Panc1 (cell line): ENCODE results near the gene ZNF222. TPM values are rescaled to one million over a fixed set of nuclear protein-coding genes. Genes with fewer than 3 reads are reported as not detected.

Experiments
- ATAC-seq: fragments of 200-7000 bp; cut with Tn5 transposase; 2 replicates; pipeline ENCODE4 v1.9.1; 2020; ENCODE audit warnings: mild to moderate bottlenecking, moderate library complexity
- BruUV-seq: library from RNA; stranded (reverse); fragments of 400-500 nt; replicated peaks from 2 replicates; lab custom pipeline; 2021; lab: Mats Ljungman, UMichigan
- CTCF ChIA-PET: fragments of 300-600 bp; sonication (Branson Sonifier 250); formaldehyde crosslinking; loops from one replicate; lab custom pipeline; 2022; ENCODE audit warnings: antibody characterized with exemption; lab: Charles Lee
- POLR2A ChIA-PET: fragments of 300-600 bp; sonication (Branson Sonifier 250); formaldehyde crosslinking; loops from one replicate; lab custom pipeline; 2022; ENCODE audit warnings: antibody characterized with exemption; lab: Charles Lee
- DNase-seq: peaks from one replicate; pipeline ENCODE4 v3.0.0-alpha.2; 2010; ENCODE audit warnings: low read depth, low spot score
- H3K27ac ChIP-seq: 2 replicates; pipeline ENCODE4 v1.5.1; 2011; ENCODE audit warnings: mild to moderate bottlenecking, low read length, inconsistent platforms
- H3K27me3 ChIP-seq: fragments of 200-500 bp; sonication (Bioruptor generic); 2 replicates; pipeline ENCODE4 v1.6.0; 2014; ENCODE audit warnings: low read length, inconsistent platforms; ENCODE audit not compliant: control insufficient read depth, insufficient read depth
- H3K36me3 ChIP-seq: fragments of 200-500 bp; sonication (Bioruptor generic); 2 replicates; pipeline ENCODE4 v1.5.1; 2014; ENCODE audit warnings: inconsistent platforms, mild to moderate bottlenecking, low read length, moderate library complexity; ENCODE audit not compliant: control insufficient read depth, insufficient read depth
- H3K4me1 ChIP-seq: 2 replicates; pipeline ENCODE4 v1.5.1; 2011; ENCODE audit warnings: inconsistent platforms, mild to moderate bottlenecking, low read length, moderate library complexity; ENCODE audit not compliant: control insufficient read depth, insufficient read depth
- H3K4me3 ChIP-seq, 2 experiments: 2 replicates each; pipeline ENCODE4 v1.5.1; 2011 to 2012; ENCODE audit warnings: low read depth in 2 of 2, low read length in 2 of 2, mild to moderate bottlenecking in 2 of 2, inconsistent platforms in 1 of 2, moderate library complexity in 1 of 2
- H3K9me3 ChIP-seq: fragments of 200-500 bp; sonication (Bioruptor generic); 2 replicates; pipeline ENCODE4 v1.5.1; 2014; ENCODE audit warnings: low read depth, mild to moderate bottlenecking, inconsistent platforms, low read length, moderate library complexity; ENCODE audit not compliant: control insufficient read depth, insufficient read depth
- POLR2AphosphoS5 ChIP-seq: IDR thresholded peaks from 2 replicates; pipeline ENCODE4 v1.6.1; 2012; ENCODE audit warnings: mild to moderate bottlenecking, low read depth, low read length, moderate library complexity
- SIN3A ChIP-seq: IDR thresholded peaks from 2 replicates; pipeline ENCODE4 v1.6.1; 2012; ENCODE audit warnings: low read depth, mild to moderate bottlenecking, low read length, moderate library complexity, borderline replicate concordance; ENCODE audit not compliant: insufficient read depth
- TCF7L2 ChIP-seq: IDR thresholded peaks from 2 replicates; pipeline ENCODE4 v1.6.1; 2011; ENCODE audit warnings: mild to moderate bottlenecking, low read depth, low read length, inconsistent platforms
- in situ Hi-C: cut with HindIII; loops from 2 replicates; pipeline ENCODE4 v1.10.0; 2016; ENCODE audit warnings: low sequenced_read_pairs, low pct_unique_long_range_greater_than_20kb
- intact Hi-C: fragments of 100-400 bp; cut with micrococcal nuclease; formaldehyde crosslinking; loops from one replicate; pipeline ENCODE4 v1.10.0; 2022; ENCODE audit not compliant: unreplicated experiment
- total RNA-seq: library from RNA; stranded (reverse); gene quantifications from one replicate; pipeline ENCODE4 v1.2.1, GENCODE V29; 2021; ENCODE audit not compliant: unreplicated experiment
- TF ChIP-seq, protein P1 (sequence below): fragments of 450-650 bp; IDR thresholded peaks from 2 replicates; pipeline ENCODE4 v1.5.1; 2017; ENCODE audit warnings: mild to moderate bottlenecking
- TF ChIP-seq, protein P2 (sequence below), 2 experiments: IDR thresholded peaks; 2 replicates each; pipeline ENCODE4 v1.6.1; 2011 to 2012; ENCODE audit warnings: low read depth in 2 of 2, control low read depth in 1 of 2, low read length in 1 of 2, mild to moderate bottlenecking in 1 of 2, moderate library complexity in 1 of 2; ENCODE audit not compliant: insufficient read depth in 1 of 2

The ZNF222 gene
- total RNA-seq, 1 experiment from 2014 or later: 3.1 TPM

DNA sequence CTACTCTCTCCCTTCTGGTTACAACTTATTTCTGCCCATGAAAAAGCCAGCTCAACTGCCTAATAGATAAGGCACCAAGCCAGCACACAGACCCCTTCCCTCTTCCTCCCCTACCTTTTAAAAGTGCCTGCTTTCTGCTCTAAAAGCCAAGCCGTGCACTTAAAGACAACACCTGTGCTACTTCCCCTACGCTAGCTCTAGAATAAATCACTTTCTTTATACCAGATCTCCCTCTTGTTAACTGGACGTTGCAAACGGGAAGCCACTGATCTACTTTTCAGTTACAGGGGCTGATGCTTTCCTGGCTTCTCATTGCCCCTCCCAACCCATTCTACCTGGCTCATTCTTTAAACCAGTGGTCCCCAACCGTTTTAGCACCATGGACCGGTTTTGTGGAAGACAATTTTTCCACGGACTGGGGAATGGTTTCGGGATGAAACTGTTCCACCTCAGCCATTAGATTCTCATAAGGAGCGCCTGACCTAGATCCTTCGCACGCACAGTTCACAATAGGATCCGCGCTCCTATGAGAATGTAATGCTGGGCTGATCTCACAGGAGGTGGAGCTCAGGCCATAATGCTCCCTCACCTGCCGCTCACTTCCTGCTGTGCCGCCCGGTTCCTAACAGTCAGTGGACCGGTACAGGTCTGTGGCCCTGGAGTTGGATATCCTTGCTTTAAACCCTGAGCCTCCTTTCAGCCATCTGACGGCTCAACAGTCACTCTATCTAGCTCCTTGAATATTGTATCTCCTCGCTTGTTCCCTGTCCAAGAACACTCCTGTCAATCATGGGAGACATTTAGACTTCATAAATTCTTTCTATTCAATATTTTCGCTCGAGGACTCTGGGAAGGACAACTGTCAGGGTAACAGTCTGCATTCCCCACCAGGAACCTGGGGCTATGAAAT lies 25.8 kb downstream of the ZNF222 start:
- TF ChIP-seq POLR2AphosphoS5: no peak
- TF ChIP-seq SIN3A: no peak
- TF ChIP-seq, protein P1, sequence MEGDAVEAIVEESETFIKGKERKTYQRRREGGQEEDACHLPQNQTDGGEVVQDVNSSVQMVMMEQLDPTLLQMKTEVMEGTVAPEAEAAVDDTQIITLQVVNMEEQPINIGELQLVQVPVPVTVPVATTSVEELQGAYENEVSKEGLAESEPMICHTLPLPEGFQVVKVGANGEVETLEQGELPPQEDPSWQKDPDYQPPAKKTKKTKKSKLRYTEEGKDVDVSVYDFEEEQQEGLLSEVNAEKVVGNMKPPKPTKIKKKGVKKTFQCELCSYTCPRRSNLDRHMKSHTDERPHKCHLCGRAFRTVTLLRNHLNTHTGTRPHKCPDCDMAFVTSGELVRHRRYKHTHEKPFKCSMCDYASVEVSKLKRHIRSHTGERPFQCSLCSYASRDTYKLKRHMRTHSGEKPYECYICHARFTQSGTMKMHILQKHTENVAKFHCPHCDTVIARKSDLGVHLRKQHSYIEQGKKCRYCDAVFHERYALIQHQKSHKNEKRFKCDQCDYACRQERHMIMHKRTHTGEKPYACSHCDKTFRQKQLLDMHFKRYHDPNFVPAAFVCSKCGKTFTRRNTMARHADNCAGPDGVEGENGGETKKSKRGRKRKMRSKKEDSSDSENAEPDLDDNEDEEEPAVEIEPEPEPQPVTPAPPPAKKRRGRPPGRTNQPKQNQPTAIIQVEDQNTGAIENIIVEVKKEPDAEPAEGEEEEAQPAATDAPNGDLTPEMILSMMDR: no peak
- TF ChIP-seq, protein P2, sequence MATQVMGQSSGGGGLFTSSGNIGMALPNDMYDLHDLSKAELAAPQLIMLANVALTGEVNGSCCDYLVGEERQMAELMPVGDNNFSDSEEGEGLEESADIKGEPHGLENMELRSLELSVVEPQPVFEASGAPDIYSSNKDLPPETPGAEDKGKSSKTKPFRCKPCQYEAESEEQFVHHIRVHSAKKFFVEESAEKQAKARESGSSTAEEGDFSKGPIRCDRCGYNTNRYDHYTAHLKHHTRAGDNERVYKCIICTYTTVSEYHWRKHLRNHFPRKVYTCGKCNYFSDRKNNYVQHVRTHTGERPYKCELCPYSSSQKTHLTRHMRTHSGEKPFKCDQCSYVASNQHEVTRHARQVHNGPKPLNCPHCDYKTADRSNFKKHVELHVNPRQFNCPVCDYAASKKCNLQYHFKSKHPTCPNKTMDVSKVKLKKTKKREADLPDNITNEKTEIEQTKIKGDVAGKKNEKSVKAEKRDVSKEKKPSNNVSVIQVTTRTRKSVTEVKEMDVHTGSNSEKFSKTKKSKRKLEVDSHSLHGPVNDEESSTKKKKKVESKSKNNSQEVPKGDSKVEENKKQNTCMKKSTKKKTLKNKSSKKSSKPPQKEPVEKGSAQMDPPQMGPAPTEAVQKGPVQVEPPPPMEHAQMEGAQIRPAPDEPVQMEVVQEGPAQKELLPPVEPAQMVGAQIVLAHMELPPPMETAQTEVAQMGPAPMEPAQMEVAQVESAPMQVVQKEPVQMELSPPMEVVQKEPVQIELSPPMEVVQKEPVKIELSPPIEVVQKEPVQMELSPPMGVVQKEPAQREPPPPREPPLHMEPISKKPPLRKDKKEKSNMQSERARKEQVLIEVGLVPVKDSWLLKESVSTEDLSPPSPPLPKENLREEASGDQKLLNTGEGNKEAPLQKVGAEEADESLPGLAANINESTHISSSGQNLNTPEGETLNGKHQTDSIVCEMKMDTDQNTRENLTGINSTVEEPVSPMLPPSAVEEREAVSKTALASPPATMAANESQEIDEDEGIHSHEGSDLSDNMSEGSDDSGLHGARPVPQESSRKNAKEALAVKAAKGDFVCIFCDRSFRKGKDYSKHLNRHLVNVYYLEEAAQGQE (IDR thresholded peaks at IDR 0.05; ENCODE audit: insufficient read depth in 1 of 2, low read depth in 2 of 2, low read length in 1 of 2): no peak
- TF ChIP-seq TCF7L2: no peak
- peak overlapping the region; percentile 78 to 97 for H3K4me3 ChIP-seq

DNA sequence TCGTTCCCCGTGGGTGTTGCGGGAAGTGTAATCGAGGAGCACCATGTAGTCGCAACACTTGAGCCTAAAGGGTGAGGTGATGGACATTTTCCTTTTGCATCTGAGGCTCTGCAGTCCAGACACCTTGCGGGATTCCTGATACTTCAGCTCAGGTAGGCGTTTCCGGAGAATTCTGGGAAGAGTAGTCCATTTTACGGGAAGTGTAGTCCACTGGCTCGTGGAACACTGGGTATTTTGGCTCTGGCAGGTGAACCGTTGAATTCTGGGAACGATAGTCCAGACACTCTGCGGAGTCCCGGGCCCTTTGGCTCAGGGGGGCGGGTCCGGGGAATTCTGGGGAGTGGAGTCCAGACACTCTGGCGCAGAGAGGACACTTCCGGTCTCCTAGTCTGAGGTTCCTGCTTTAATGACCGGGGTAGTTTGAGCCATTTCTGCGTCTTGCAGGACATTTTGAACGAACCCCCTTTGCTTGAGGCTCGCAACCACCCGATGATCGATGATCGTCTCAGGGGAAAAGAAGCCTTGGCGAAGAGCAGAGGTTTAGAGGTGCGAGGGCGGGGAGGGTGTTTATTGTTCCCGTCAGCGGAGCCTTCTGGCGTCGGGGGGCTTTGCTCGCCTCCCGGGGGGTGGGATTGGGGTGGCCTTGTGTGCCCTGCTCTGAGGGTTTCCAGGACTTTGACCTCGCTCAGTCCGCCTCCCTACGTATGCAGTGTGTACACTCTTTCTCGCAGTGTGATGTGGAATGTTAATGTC lies 26.6 kb downstream of the ZNF222 start, which contains the start of gene ZNF223:
Gene ZNF223 (plus strand): TSS at position 387 of the 753 bp plus-strand sequence. CDS start 3,141 bp downstream, outside the sequence.
- Histone ChIP-seq H3K4me1 (no peaks in the 10 kb centered on the region; the same call in 1 of the 2 replicates), H3K9me3 (no peaks in the 10 kb centered on the region), H3K27ac (peak within 1 kb of the TSS; percentile 79), H3K4me3 (peak within 1 kb of the TSS; percentile 78 to 97), H3K36me3 (no peaks in the 10 kb centered on the region), H3K27me3 (no peaks in the 10 kb centered on the region)
- intact Hi-C loops (no loop called here), in situ Hi-C loops (no loop called here)
- POLR2A ChIA-PET: no interaction called here
- TF ChIP-seq, protein P2 (IDR thresholded peaks at IDR 0.05; ENCODE audit: insufficient read depth in 1 of 2, low read depth in 2 of 2, low read length in 1 of 2): no peak
- TF ChIP-seq TCF7L2: no peak
- TF ChIP-seq POLR2AphosphoS5: peak; percentile 62; the same call in 1 of the 2 replicates
- TF ChIP-seq, protein P1: no peak
- TF ChIP-seq SIN3A: 0 out of 2 replicates have a peak, but pooled peaks have one; percentile 36
- CTCF ChIA-PET: no interaction called here
- peak; percentile 100 for ATAC-seq
- no TSS peak for BruUV-seq
- DNase-seq: peak; percentile 69

More for the DNA sequence above, 25.8 kb downstream of the ZNF222 start:
- ChIA-PET POLR2A (no interaction called here), CTCF (no interaction called here)
- no peaks in the 10 kb centered on the region; the same call in 1 of the 2 replicates for H3K4me1 ChIP-seq
- DNase-seq: no peak
- intact Hi-C loops (no loop called here), in situ Hi-C loops (no loop called here)
- no peaks in the 10 kb centered on the region for H3K9me3 ChIP-seq
- peak overlapping the region; percentile 79; the same call in 1 of the 2 replicates for H3K27ac ChIP-seq
- H3K36me3 ChIP-seq: no peaks in the 10 kb centered on the region
- BruUV-seq: no TSS peak
- peak; percentile 67 for ATAC-seq
- no peaks in the 10 kb centered on the region for H3K27me3 ChIP-seq
